Prostate gland (tissue), 2 donors: Measurements from ENCODE around the gene NR2E1. TPM values are rescaled to one million over a fixed set of nuclear protein-coding genes. Genes with fewer than 3 reads are reported as not detected.

Experiments used
- DNase-seq: peaks from one replicate; pipeline ENCODE4 v3.0.0-alpha.2; 2019; ENCODE audit warnings: low spot score
- H3K27ac ChIP-seq, 2 donors: fragments of 200-600 bp; sonication (generic); 2 replicates each; pipeline ENCODE4 v1.5.1; 2017 to 2019
- H3K27me3 ChIP-seq: fragments of 200-600 bp; sonication (generic); replicated peaks from 2 replicates; pipeline ENCODE4 v1.5.1; 2019; ENCODE audit not compliant: insufficient read depth
- H3K36me3 ChIP-seq, 2 donors: fragments of 200-600 bp; sonication (generic); 1 replicate in 1 of 2; 2 replicates in 1 of 2; pipeline versions ENCODE4 v1.5.1 to v1.8.1; 2017 to 2019
- H3K4me1 ChIP-seq: fragments of 200-600 bp; sonication (generic); replicated peaks from 2 replicates; pipeline ENCODE4 v1.5.1; 2019
- H3K4me3 ChIP-seq, 2 donors: fragments of 200-600 bp; sonication (generic); 2 replicates each; pipeline ENCODE4 v1.5.1; 2017 to 2019
- H3K9me3 ChIP-seq: fragments of 200-600 bp; sonication (generic); 2 replicates; pipeline ENCODE4 v1.5.1; 2017
- POLR2A ChIP-seq: fragments of 450-650 bp; IDR thresholded peaks from one replicate; pipeline ENCODE4 v1.6.1; 2016; ENCODE audit warnings: antibody characterized with exemption, mild to moderate bottlenecking
- POLR2AphosphoS5 ChIP-seq: sonication (generic); formaldehyde crosslinking; IDR thresholded peaks from one replicate; pipeline ENCODE4 v1.6.1; 2017; ENCODE audit warnings: antibody characterized with exemption
- WGBS: methylation state at CpG from one replicate; pipeline ENCODE4 v1.1.5; 2018; 5-methylcytosine and 5-hydroxymethylcytosine counted together
- intact Hi-C: fragments of 100-400 bp; cut with DNase I; formaldehyde crosslinking; loops from one replicate; pipeline ENCODE4 v1.14.2; 2022
- total RNA-seq, 2 donors: library from RNA; depleted of rRNA; stranded (reverse); fragments of >200 nt; gene quantifications; one replicate each; pipeline ENCODE4 v1.1.0, GENCODE V29; 2016
- TF ChIP-seq, protein P1 (sequence below), 4 experiments: fragments of 200-600 bp in 2 of 4; fragments of 450-650 bp in 2 of 4; sonication (generic) in 2 of 4; IDR thresholded peaks; 1 replicate in 3 of 4; 2 replicates in 1 of 4; pipeline ENCODE4 v1.5.1; 2016 to 2019; ENCODE audit warnings: antibody characterized with exemption in 4 of 4, mild to moderate bottlenecking in 2 of 4, moderate library complexity in 2 of 4

Gene NR2E1
- total RNA-seq, 2 donors from 2014 or later, result 0.91 TPM; not detected in 1

- Histone ChIP-seq H3K36me3 (no peaks in the 10 kb centered on the region), H3K27me3 (peaks cover 20% of the 10 kb centered on the region), H3K4me3 (peak overlapping the region in 1 of 2 donors; percentile 0), H3K27ac (no peak overlapping the region), H3K4me1 (peaks cover 2% of the 10 kb centered on the region), H3K9me3 (no peaks in the 10 kb centered on the region)
- WGBS, result 8% methylated on average over 67 of the region's 67 CpGs
- intact Hi-C loops, result loop anchor here (10.0 kb wide), 1 partner anchor 376 kb away; no protein-coding TSS in a partner anchor
- DNase-seq, result no peak
- TF ChIP-seq POLR2AphosphoS5, result peak; percentile 11
- no peak for TF ChIP-seq POLR2A
- TF ChIP-seq, protein P1, sequence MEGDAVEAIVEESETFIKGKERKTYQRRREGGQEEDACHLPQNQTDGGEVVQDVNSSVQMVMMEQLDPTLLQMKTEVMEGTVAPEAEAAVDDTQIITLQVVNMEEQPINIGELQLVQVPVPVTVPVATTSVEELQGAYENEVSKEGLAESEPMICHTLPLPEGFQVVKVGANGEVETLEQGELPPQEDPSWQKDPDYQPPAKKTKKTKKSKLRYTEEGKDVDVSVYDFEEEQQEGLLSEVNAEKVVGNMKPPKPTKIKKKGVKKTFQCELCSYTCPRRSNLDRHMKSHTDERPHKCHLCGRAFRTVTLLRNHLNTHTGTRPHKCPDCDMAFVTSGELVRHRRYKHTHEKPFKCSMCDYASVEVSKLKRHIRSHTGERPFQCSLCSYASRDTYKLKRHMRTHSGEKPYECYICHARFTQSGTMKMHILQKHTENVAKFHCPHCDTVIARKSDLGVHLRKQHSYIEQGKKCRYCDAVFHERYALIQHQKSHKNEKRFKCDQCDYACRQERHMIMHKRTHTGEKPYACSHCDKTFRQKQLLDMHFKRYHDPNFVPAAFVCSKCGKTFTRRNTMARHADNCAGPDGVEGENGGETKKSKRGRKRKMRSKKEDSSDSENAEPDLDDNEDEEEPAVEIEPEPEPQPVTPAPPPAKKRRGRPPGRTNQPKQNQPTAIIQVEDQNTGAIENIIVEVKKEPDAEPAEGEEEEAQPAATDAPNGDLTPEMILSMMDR (IDR thresholded peaks at IDR 0.05), result no peak
Observed at GRCh38 chr6:108118810-108119768, 46.7 kb upstream of the NR2E1 start.

DNA sequence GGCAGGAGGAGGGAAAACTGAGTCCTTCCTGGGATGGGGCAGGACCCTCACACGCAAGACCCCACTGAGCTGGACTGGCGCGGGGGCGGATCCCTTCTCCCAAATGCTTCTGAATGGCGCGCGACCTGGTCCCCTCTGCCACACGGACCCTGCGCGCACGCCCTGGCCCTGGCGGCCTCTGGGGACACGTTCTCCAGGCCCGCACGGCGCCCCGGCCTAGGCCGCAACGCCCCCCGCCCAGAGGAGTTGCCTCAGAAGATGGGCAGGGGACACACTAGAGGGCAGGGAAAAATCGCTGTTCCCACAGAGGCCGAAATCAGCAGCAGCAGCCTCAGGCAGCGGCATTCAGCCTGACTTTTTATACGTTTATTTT is 46.1 kb upstream of the NR2E1 start:
- no peaks in the 10 kb centered on the region for H3K36me3 ChIP-seq
- H3K27ac ChIP-seq, result no peak overlapping the region
- TF ChIP-seq, protein P1 (IDR thresholded peaks at IDR 0.05), result no peak
- TF ChIP-seq POLR2A, result no peak
- no peak for TF ChIP-seq POLR2AphosphoS5
- no peak for DNase-seq
- peaks cover 20% of the 10 kb centered on the region for H3K27me3 ChIP-seq
- H3K9me3 ChIP-seq, result no peaks in the 10 kb centered on the region
- intact Hi-C loops, result loop anchor here (10.0 kb wide), 1 partner anchor 375 kb away; no protein-coding TSS in a partner anchor
- 60% methylated on average over 18 of the region's 24 CpGs for WGBS
- peaks cover 1% of the 10 kb centered on the region for H3K4me1 ChIP-seq
- no peak overlapping the region for H3K4me3 ChIP-seq

DNA sequence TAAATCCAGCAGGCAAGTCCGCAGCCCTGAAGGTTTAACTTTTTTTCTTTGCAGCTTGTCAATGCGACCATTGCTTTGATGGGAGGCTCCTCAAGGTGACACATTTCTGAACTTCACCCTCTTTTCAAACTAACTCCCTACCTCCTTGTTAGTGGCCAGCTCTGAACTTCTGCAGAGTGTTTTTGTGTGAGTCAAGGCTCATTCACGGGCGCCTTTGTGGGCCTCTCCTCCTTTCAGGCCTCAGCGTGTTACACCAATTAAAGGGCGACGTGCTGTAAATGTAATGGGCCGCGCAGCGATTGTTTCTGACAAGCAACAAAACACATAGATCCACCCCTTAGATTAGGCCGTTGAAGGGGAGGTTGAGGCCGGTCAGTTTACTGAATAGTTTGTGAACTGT is 45.5 kb upstream of the NR2E1 start:
- no peaks in the 10 kb centered on the region for H3K36me3 ChIP-seq
- H3K4me1 ChIP-seq, result no peaks in the 10 kb centered on the region
- no peak overlapping the region for H3K4me3 ChIP-seq
- intact Hi-C loops, result no loop called here
- no peaks in the 10 kb centered on the region for H3K9me3 ChIP-seq
- peaks cover 20% of the 10 kb centered on the region for H3K27me3 ChIP-seq
- no peak for DNase-seq
- 82% methylated on average over 12 of the region's 12 CpGs for WGBS
- TF ChIP-seq, protein P1 (IDR thresholded peaks at IDR 0.05), result no peak
- TF ChIP-seq POLR2AphosphoS5 (no peak), POLR2A (no peak)
- no peak overlapping the region for H3K27ac ChIP-seq

DNA sequence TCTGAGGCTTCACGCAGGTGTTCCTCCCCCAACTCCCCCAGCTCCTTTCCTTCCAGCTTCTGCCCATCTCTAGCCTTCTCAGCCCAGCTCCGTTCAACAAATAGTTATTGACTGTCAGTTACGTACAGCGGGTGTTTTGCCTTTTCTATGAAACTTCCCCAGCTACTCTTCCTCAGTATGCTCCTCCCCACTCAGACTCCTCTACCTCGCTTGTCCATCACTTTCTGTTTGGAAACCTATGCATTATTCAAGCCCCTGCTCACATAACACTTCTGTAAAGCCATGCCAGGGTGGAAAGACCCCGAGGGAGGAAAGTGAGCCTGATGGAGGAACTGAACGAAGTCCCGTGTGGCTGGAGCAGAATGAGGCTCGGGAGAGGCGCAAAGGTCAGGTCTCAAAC is 44.2 kb upstream of the NR2E1 start:
- H3K36me3 ChIP-seq, result no peaks in the 10 kb centered on the region
- H3K27ac ChIP-seq, result no peak overlapping the region
- 60% methylated on average over 10 of the region's 10 CpGs for WGBS
- intact Hi-C loops, result no loop called here
- peaks cover 10% of the 10 kb centered on the region for H3K27me3 ChIP-seq
- H3K4me3 ChIP-seq, result no peak overlapping the region
- TF ChIP-seq POLR2AphosphoS5, result no peak
- TF ChIP-seq POLR2A, result no peak
- TF ChIP-seq, protein P1 (IDR thresholded peaks at IDR 0.05), result no peak
- H3K4me1 ChIP-seq, result no peaks in the 10 kb centered on the region
- H3K9me3 ChIP-seq, result no peaks in the 10 kb centered on the region
- DNase-seq, result no peak
